Parathyroid adenoma (tissue), 2 donors: Measurements from ENCODE around the gene SPECC1.
"Not testable (repeated sequence)": the region's sequence is repeated elsewhere in the genome, so short reads cannot be mapped to it uniquely, and the experiment has no call there.

Source experiments
- H2AFZ ChIP-seq: fragments of 300-600 bp; sonication (generic); one replicate; pipeline ENCODE4 v1.7.0; 2017; ENCODE audit warnings: antibody characterized with exemption, mild to moderate bottlenecking
- H3K27ac ChIP-seq: fragments of 300-600 bp; sonication (generic); one replicate; pipeline ENCODE4 v1.7.0; 2017
- H3K27me3 ChIP-seq: fragments of 300-600 bp; sonication (generic); one replicate; pipeline ENCODE4 v1.7.0; 2017; ENCODE audit warnings: low read length; ENCODE audit not compliant: control insufficient read depth, insufficient read depth
- H3K36me3 ChIP-seq: fragments of 300-600 bp; sonication (generic); one replicate; pipeline ENCODE4 v1.7.0; 2017; ENCODE audit warnings: low read length; ENCODE audit not compliant: control insufficient read depth, insufficient read depth
- H3K4me1 ChIP-seq: fragments of 300-600 bp; sonication (generic); one replicate; pipeline ENCODE4 v1.7.0; 2017; ENCODE audit warnings: control low read depth
- H3K4me2 ChIP-seq: fragments of 300-600 bp; sonication (generic); one replicate; pipeline ENCODE4 v1.7.0; 2017; ENCODE audit warnings: low read length
- H3K4me3 ChIP-seq: fragments of 300-600 bp; sonication (generic); one replicate; pipeline ENCODE4 v1.7.0; 2017; ENCODE audit warnings: low read depth, low read length
- H3K79me2 ChIP-seq: fragments of 300-600 bp; sonication (generic); one replicate; pipeline ENCODE4 v1.7.0; 2017; ENCODE audit warnings: control low read depth
- H3K9ac ChIP-seq: fragments of 300-600 bp; sonication (generic); one replicate; pipeline ENCODE4 v1.7.0; 2017; ENCODE audit warnings: mild to moderate bottlenecking
- H3K9me3 ChIP-seq: fragments of 300-600 bp; sonication (generic); one replicate; pipeline ENCODE4 v1.7.0; 2017; ENCODE audit warnings: low read length; ENCODE audit not compliant: control insufficient read depth
- TF ChIP-seq, protein P1 (sequence below): fragments of 300-600 bp; sonication (generic); IDR thresholded peaks from one replicate; pipeline ENCODE4 v1.7.0; 2017; ENCODE audit warnings: antibody characterized with exemption, mild to moderate bottlenecking
- donor health status: primary hyperparathyroidism.

The SPECC1 gene

GRCh38 chr17:20010099-20010863 is 1.1 kb downstream of the SPECC1 start:
- no peaks in the 10 kb centered on the region for H3K79me2 ChIP-seq
- H3K9me3 ChIP-seq: no peaks in the 10 kb centered on the region
- TF ChIP-seq, protein P1, sequence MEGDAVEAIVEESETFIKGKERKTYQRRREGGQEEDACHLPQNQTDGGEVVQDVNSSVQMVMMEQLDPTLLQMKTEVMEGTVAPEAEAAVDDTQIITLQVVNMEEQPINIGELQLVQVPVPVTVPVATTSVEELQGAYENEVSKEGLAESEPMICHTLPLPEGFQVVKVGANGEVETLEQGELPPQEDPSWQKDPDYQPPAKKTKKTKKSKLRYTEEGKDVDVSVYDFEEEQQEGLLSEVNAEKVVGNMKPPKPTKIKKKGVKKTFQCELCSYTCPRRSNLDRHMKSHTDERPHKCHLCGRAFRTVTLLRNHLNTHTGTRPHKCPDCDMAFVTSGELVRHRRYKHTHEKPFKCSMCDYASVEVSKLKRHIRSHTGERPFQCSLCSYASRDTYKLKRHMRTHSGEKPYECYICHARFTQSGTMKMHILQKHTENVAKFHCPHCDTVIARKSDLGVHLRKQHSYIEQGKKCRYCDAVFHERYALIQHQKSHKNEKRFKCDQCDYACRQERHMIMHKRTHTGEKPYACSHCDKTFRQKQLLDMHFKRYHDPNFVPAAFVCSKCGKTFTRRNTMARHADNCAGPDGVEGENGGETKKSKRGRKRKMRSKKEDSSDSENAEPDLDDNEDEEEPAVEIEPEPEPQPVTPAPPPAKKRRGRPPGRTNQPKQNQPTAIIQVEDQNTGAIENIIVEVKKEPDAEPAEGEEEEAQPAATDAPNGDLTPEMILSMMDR: peak; percentile 65
- H3K9ac ChIP-seq: no peak overlapping the region
- H2AFZ ChIP-seq: peak overlapping the region; percentile 99
- H3K27ac ChIP-seq: peak overlapping the region; percentile 52
- no peaks in the 10 kb centered on the region for H3K27me3 ChIP-seq
- peak overlapping the region; percentile 99 for H3K4me2 ChIP-seq
- peak overlapping the region; percentile 65 for H3K4me3 ChIP-seq
- H3K4me1 ChIP-seq: no peaks in the 10 kb centered on the region
- H3K36me3 ChIP-seq: no peaks in the 10 kb centered on the region

GRCh38 chr17:20010936-20011335 is 1.8 kb downstream of the SPECC1 start:
- H3K27ac ChIP-seq: no peak overlapping the region
- no peaks in the 10 kb centered on the region for H3K79me2 ChIP-seq
- H3K9me3 ChIP-seq: no peaks in the 10 kb centered on the region
- H3K9ac ChIP-seq: no peak overlapping the region
- TF ChIP-seq, protein P1: no peak
- no peaks in the 10 kb centered on the region for H3K36me3 ChIP-seq
- H3K27me3 ChIP-seq: no peaks in the 10 kb centered on the region
- H2AFZ ChIP-seq: peak overlapping the region; percentile 99
- H3K4me2 ChIP-seq: no peak overlapping the region
- no peaks in the 10 kb centered on the region for H3K4me1 ChIP-seq
- no peak overlapping the region for H3K4me3 ChIP-seq

GRCh38 chr17:20012017-20012536 is 2.9 kb downstream of the SPECC1 start:
- H3K4me3 ChIP-seq: no peak overlapping the region
- H3K27me3 ChIP-seq: no peaks in the 10 kb centered on the region
- no peak overlapping the region for H2AFZ ChIP-seq
- no peak overlapping the region for H3K9ac ChIP-seq
- no peaks in the 10 kb centered on the region for H3K4me1 ChIP-seq
- H3K9me3 ChIP-seq: no peaks in the 10 kb centered on the region
- no peaks in the 10 kb centered on the region for H3K36me3 ChIP-seq
- no peak overlapping the region for H3K27ac ChIP-seq
- TF ChIP-seq, protein P1: no peak
- H3K79me2 ChIP-seq: peaks cover 9% of the 10 kb centered on the region
- no peak overlapping the region for H3K4me2 ChIP-seq

- H3K36me3 ChIP-seq, H3K27me3 ChIP-seq, H3K27ac ChIP-seq, H3K4me2 ChIP-seq, H2AFZ ChIP-seq, H3K4me1 ChIP-seq, H3K9ac ChIP-seq, H3K9me3 ChIP-seq, H3K4me3 ChIP-seq: not testable (repeated sequence)
- peaks cover 14% of the 10 kb centered on the region for H3K79me2 ChIP-seq
Measured at GRCh38 chr17:20016475-20016992, 7.4 kb downstream of the SPECC1 start.

GRCh38 chr17:20022701-20023100 is 13.5 kb downstream of the SPECC1 start:
- Histone ChIP-seq H3K4me3 (no peak overlapping the region), H3K27me3 (no peaks in the 10 kb centered on the region), H2AFZ (no peak overlapping the region), H3K36me3 (no peaks in the 10 kb centered on the region), H3K27ac (no peak overlapping the region), H3K4me2 (no peak overlapping the region), H3K9me3 (no peaks in the 10 kb centered on the region), H3K79me2 (no peaks in the 10 kb centered on the region), H3K9ac (no peak overlapping the region), H3K4me1 (no peaks in the 10 kb centered on the region)
- TF ChIP-seq, protein P1: no peak
